OCI-LY1 (cell line): Measurements from ENCODE around the gene MUS81.

Source experiments
- CTCF ChIP-seq: fragments of 200-600 bp; sonication (generic), shearing (Covaris generic); IDR thresholded peaks from 2 replicates; pipeline ENCODE4 v1.5.1; 2017; ENCODE audit warnings: mild to moderate bottlenecking, antibody characterized with exemption, low read length, moderate library complexity, mixed read lengths
- EZH2 ChIP-seq: fragments of 200-600 bp; sonication (generic), shearing (Covaris generic); IDR thresholded peaks from 2 replicates; pipeline ENCODE4 v1.8.0; 2017; ENCODE audit warnings: borderline replicate concordance, mixed run types, mild to moderate bottlenecking, antibody characterized with exemption, low read length, moderate library complexity, mixed read lengths

GRCh38 chr11:65811764-65812475 lies 48.3 kb upstream of the MUS81 start:
- TF ChIP-seq CTCF: no peak
- no peak for TF ChIP-seq EZH2
